ENCODE measurements around the gene YAP1. TPM values are rescaled to one million over a fixed set of nuclear protein-coding genes. Genes with fewer than 3 reads are reported as not detected.

Gene YAP1
- total RNA-seq, 4 donors from 2014 or later: 97.0 to 177 (median 142) TPM

- Histone ChIP-seq H3K27ac (peak overlapping the region in 3 of 4 donors; percentile 18 to 56 (median 41)), H3K27me3 (no peaks in the 10 kb centered on the region), H3K36me3 (peaks cover 0 to 26% (median 0%) of the 10 kb centered on the region in 3 donors), H3K9me3 (no peaks in the 10 kb centered on the region), H3K4me3 (no peak overlapping the region), H3K4me1 (peaks cover 4 to 46% (median 8%) of the 10 kb centered on the region in 3 donors)
- intact Hi-C loops (cut with DNase I): no loop called here
- 50% methylated on average over 6 of the region's 6 CpGs for WGBS, 2 donors
- no peak for DNase-seq
- TF ChIP-seq POLR2A (IDR thresholded peaks at IDR 0.05) (no peak), CTCF (IDR thresholded peaks at IDR 0.05) (no peak)
Observed at GRCh38 chr11:102186551-102187191, 76.4 kb downstream of the YAP1 start.

DNA sequence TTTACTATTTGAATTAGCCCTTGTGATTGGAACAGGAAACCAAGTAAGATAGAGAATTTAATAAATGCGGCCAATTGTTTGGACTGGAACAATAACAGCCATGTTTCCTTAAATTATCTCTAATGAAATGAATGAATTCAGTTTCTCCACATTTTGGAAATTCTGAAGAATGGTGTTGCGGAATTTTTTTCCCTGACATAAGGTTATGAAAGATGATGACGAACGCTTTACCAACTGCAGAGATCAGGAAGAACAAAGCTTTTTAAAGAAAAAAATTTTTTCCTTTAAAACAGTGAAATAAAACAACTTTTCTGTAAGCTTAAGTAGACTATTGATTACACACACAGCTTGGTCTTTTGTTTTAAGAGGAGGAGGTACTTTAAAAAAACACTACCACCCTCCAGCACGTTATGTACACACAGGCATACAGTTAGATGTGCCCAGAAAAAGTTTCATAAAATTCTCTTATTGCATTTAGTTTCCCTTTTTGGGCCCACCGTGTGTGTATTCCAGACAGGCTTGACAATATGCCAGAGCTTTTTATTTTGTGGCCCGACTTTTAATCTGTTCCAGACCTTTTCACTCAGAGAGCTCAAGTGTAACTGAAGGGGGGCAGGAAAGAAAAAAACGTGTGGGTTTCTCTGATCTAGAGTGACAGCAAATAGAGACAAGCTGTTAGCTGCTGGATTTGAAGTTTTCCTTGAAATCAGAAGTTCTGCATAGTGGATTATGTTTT lies 77.3 kb downstream of the YAP1 start:
- no peak for DNase-seq
- Histone ChIP-seq H3K27me3 (no peaks in the 10 kb centered on the region), H3K4me3 (no peak overlapping the region), H3K36me3 (peaks cover 0 to 26% (median 0%) of the 10 kb centered on the region in 3 donors), H3K27ac (peak overlapping the region in 3 of 4 donors; percentile 49 to 58 (median 56)), H3K4me1 (peaks cover 4 to 49% (median 8%) of the 10 kb centered on the region in 3 donors), H3K9me3 (no peaks in the 10 kb centered on the region)
- TF ChIP-seq CTCF (IDR thresholded peaks at IDR 0.05) (no peak), POLR2A (IDR thresholded peaks at IDR 0.05) (no peak)
- WGBS, 2 donors: 51 to 54% methylated on average over 8 of the region's 8 CpGs
- intact Hi-C loops (cut with DNase I): no loop called here

GRCh38 chr11:102188488-102188887 lies 78.2 kb downstream of the YAP1 start:
- H3K36me3 ChIP-seq: peaks cover 0 to 19% (median 0%) of the 10 kb centered on the region in 3 donors
- H3K4me1 ChIP-seq: peaks cover 4 to 49% (median 8%) of the 10 kb centered on the region in 3 donors
- intact Hi-C loops (cut with DNase I): no loop called here
- H3K27ac ChIP-seq: peak overlapping the region in 2 of 4 donors; percentile 49 to 56
- no peak for TF ChIP-seq POLR2A (IDR thresholded peaks at IDR 0.05)
- TF ChIP-seq CTCF (IDR thresholded peaks at IDR 0.05): no peak
- DNase-seq: no peak
- H3K4me3 ChIP-seq: no peak overlapping the region
- H3K9me3 ChIP-seq: no peaks in the 10 kb centered on the region
- 66 to 77% methylated on average over 5 of the region's 5 CpGs for WGBS, 2 donors
- no peaks in the 10 kb centered on the region for H3K27me3 ChIP-seq

- peaks cover 4 to 34% (median 4%) of the 10 kb centered on the region in 3 donors for H3K4me1 ChIP-seq
- H3K9me3 ChIP-seq: no peaks in the 10 kb centered on the region
- no peaks in the 10 kb centered on the region for H3K27me3 ChIP-seq
- no peak for DNase-seq
- TF ChIP-seq POLR2A (IDR thresholded peaks at IDR 0.05): no peak
- TF ChIP-seq CTCF (IDR thresholded peaks at IDR 0.05): no peak
- intact Hi-C loops (cut with DNase I): no loop called here
- no peak overlapping the region for H3K27ac ChIP-seq
- H3K36me3 ChIP-seq: peaks cover 0 to 19% (median 0%) of the 10 kb centered on the region in 3 donors
- 52 to 75% methylated on average over 3 of the region's 3 CpGs for WGBS, 2 donors
- H3K4me3 ChIP-seq: no peak overlapping the region
Observed at GRCh38 chr11:102191832-102192231, 81.6 kb downstream of the YAP1 start.

All from esophagus squamous epithelium (tissue), 5 donors.